Eye (tissue), 1 donor: Measurements from ENCODE around the gene MAN1A1.
A peak's percentile ranks its signal among the peaks of the same experiment; 100 is the strongest.
"Not testable (repeated sequence)": the region's sequence is repeated elsewhere in the genome, so short reads cannot be mapped to it uniquely, and the experiment has no call there.

Experiments used
- DNase-seq: peaks from one replicate; pipeline ENCODE4 v3.0.0-alpha.2; 2015

MAN1A1 gene

DNA sequence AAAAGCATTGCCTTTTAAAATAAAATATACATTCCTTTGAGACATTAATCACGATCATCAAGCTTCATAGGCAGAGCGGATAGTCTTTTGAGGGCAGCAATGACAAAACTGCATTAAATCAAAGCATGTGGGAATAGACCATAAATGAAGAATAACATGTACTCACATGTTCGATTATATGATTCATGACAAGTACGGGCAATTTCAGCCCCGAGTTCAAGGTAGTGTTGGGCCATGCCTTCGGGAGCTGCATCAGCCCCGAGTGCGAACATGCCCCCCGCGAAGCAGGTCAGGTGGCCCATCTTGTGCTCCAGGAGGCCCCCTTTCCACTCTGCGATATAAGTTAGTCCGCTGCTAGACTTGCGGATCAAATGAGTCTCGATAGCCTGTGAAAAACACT, 160.1 kb downstream of the MAN1A1 start:
- no peak for DNase-seq

DNA sequence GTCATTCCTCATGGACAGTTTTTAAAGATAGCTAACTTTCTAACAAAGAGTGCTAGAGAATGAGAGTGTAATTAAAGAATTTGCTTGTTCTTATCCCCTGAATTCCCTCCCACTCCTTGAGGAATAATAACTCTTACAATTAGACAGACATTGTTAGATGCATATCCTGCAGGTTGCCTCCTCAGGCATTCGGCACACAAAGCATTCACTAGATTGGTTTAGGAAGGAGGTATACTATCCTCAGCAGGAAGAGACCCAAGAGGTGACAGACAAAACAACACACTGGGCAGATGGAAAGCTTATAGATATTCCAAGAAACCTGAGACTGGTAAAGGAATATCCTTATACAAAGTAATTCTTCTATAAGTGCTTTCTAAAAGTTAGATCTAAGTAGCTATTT, 162.0 kb downstream of the MAN1A1 start:
- DNase-seq = no peak

DNA sequence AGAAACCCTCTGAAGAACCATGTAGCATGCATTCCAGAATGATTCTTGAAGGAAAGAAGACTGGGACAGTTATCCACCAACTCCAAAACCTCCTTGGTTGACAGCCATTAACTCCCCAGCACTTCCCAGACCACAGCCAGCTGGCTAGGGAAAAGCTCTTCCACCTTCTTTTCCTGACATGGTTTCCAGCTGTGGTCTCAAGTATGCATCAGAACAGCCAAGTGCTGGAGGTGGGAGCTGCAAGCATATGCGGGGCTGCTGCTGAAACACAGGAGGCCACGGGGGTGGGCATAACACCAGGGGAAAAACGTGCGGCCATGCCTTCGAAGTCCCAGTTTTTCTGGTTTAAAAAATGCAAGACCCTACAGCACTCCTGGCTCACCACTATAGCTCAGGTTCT, 163.1 kb downstream of the MAN1A1 start:
- no peak for DNase-seq

DNA sequence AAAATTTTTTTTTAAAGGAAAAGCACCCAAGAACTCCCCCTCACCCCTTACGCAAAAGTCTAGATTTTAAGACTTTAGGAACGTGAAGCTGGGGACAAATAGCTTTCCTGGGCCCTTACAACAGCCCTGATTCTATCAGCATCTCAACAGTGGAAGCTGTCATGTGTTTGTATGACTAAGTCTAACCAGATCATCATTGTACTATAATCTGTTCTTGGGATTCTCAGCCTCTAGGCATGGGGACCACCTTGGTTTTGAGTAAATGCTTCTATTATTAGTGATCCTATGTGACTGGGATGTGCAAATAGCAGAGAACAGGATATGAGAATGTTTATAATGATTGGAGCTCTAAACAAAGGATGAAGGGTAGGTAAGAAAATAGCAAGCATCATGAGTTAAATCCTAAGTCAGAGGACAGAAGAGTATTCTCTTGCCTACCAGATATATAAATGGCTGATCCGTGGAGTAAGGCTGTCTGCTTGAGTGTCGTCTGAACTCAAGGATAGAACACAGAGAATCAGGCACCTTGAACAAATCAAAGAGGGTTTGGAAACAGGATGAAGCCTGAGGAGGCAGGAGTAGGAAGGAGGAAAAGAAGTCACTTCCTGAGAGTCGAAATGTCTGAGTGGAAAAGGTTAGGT, 165.4 kb downstream of the MAN1A1 start:
- DNase-seq = no peak

DNA sequence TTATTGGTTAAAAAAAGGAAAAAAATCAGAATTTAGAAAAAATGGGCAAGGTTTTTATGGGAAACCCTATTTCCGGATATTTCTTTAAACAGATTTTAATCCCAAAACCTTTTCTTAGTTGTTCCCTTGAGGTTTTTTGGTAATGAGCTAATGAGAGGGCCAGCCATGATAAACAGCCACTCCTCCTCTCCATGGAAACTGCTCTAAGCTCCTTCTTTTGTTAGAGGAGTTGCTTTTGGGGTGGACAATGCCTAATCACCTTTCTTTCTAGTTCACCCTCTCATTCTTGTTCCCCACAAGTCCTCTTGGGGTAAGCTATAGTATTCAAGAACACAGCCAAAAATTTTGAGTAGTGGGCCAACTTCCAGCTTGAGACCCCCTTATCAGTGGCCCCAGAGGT, 166.1 kb downstream of the MAN1A1 start:
- no peak for DNase-seq

DNA sequence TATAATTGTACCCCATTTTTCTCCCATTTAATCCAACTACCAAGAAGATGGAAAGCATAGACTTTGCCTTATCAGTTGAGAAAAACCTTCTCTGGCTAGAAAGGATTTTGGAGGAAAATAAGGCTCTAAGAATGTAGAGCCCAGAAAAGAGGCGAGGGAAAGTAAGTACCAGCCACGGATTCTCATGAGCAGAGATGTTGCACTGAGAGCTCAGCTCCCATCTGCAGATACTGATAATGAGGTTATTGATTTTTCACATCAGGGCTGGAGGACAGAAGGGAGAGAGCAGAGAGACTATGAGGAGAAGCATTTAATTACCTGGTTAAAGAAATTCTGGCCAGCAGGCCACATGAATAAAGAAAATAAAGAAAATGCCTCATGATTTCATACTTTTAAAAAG, 166.7 kb downstream of the MAN1A1 start:
- peak; percentile 50 for DNase-seq

DNA sequence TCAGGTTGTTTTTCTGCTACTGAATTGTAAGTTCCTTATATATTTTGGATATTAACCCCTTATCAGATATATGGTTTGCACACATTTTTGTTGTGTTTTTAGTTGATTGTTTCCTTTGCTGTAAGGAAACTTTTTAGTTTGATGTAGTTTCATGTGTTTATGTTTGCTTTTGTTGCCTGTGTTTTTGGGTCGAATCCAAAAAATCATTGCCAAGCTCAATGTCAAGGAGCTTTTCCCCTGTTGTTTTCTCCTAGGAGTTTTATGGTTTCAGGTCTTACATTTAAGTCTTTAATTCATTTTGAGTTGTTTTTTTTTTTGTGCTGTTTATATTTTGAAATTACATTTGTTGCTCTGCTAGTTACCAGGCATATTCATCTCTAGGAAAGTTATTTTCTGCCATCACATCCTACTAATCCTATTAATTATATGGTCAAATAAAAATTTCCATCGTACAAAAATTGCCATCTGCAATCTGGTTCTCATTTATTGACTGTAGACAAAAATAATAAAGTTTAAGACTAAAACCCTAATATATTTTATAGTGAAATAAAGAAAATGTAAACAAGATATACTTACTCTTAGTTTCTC, 167.3 kb downstream of the MAN1A1 start:
- DNase-seq = no peak

DNA sequence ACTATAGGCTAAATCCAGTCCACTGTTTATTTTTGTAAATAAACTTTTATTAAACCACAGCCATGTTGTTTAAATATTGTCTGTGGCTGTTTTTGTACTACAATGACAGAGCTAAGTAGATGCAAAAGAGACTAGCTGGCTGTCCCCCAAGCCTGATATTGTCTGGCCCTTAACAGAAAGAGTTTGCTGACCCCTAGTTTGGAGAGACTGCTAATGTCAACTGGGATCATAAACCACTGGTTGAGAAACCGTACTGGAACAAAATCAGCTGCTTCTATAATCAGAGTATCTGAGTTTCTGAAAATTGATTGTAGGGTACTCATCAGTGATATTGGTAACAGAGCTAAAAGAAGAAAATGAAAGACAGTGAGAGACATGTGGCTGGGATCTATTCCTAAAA, 168.5 kb downstream of the MAN1A1 start:
- no peak for DNase-seq

DNA sequence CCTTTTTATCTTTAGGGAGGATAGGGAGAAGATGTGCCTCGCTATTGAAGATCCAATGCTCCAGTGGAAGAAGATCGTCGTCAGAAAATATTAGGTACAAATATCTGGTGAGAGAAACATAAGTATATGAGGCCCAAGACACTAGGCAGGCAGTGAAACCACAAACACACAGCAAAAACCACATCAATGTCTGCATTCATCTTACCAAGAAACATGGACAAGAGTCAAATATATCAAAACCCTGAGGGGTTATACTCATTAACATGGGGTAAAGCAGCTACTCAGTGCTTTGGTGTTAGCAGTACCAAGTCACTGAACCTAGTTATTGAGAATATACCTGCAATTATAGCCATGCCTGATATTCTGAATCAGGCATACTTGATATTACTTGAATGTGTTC, 169.7 kb downstream of the MAN1A1 start:
- DNase-seq = no peak

DNA sequence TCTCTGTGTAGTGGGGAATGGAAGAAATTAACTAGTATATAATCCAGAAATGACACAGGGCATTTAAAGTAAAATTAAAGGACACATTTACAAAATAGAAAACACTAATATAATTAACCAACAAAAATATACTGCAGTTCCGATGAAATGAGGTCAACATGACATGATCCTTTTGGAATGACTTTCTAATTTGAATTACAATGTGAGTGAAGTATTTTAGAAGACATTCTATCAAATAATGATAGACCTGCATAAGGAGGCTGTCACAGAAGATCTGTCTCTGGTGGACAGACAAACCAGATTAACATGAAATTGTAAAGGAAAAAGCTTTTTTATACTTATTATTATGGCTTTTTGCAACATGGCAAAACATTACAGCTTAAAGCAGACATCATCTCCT, 170.5 kb downstream of the MAN1A1 start:
- no peak for DNase-seq

DNA sequence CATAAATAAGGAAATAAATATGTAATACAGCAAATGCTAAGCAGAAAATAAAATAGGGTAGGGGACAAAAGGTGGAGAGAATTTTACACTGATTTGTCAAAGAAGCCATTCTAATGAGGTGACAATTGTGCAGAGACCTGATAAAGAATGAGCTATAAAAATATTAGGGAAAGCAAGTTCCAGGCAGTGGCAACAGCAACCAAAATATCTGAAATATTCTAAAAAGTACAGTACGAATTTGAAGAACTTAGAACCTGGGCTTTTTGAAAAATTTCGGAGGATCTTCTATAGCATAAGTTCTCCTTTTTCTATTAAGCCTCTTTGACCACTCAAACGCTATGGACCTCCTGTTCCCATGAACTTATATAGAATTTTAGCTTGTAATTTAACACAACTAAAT, 173.1 kb downstream of the MAN1A1 start:
- DNase-seq = no peak

DNA sequence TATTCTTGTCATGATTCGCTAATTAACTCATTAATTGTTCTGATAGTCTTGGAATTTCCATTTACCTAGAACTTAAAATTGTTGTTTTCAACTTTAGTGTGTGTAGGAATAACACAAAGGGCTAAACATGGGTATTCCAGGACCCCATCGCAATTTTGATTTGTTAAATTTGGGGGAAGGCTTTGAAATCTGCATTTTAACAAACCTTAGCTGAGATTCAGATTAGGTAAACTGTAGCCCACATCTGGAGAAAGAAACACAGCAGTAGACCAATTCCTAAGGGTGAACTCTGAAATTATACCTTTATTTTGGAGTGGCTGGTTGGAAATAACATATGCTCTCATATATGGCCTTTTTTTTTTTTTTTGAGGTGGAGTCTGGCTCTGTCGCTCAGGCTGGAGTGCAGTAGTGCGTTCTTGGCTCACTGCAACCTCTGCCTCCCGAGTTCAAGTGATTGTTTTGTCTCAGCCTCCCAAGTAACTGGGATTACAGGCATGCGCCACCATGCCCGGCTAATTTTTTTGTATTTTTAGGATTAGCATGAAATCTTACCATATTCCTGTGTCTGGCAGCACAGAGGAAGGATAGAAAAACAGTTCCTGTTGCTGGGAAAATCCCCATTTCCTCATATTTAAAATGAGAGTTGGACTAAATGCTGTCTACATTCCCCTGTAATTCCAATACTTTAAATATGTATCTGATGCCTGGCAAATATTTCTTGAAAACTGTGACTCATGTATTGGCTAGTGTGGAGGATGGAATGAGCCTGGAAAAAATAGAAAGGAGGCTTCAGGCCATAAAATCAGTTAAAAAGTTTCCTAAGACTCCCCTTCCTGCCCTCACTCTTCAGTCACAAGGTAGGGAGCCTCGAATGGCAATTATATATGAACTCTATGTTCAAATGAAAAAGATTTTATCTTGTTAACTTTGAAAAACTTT, 174.4 kb downstream of the MAN1A1 start:
- no peak for DNase-seq

DNA sequence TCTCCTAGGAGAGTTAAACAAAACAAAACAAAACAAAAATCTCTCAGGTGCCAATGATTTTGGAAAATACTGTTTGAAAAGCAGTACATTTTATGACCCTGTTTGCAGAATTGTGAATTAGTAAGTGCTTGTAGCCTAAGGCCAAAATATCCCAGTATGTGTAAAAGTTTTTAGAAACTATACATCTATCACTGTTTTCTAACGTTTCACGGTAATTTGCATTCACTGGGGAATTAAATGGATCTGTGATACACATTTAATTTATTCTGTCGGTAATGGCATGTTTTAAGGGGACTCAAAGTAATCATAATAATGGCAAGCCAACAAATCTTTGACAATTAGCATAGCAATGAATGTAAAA, 175.5 kb downstream of the MAN1A1 start:
- no peak for DNase-seq

DNA sequence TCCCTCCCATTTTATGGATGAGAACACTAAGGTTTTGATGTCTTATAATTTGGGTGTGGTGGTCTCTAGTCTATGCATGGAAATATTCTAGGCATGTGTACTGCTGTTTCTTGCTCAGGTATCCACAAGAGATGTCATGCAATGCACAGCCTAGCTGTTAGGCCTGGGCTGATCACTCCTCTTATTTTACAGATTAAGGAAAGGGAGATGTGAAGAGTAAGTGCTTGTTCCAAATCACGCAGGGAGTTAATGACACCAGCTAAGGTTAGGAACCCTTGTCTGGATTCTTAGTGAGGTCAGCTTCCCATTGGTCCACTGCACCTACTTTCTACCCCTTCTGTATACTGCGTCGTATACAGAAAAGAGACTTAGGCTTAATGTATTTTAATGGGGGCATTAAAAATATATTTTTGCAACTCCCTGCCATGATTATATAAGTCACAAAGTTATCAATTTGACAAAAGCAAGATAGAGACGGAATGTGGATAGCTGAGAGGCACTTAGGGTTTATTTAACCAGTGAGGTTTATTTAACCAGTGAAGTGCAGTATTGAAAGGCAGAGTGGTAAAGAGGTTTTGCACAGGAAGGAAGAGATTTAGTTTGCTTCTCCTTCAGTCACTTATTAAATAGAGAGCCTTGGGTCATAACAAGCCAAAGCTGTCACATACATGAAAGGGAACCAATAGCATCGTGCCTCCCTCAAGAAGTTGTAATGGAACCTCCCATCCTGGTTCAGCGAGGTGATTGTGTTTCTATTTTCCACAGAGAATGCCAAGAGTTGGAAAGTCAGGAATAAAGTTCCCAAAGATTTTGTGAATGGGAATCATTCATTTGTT, 176.1 kb downstream of the MAN1A1 start:
- DNase-seq = no peak

DNA sequence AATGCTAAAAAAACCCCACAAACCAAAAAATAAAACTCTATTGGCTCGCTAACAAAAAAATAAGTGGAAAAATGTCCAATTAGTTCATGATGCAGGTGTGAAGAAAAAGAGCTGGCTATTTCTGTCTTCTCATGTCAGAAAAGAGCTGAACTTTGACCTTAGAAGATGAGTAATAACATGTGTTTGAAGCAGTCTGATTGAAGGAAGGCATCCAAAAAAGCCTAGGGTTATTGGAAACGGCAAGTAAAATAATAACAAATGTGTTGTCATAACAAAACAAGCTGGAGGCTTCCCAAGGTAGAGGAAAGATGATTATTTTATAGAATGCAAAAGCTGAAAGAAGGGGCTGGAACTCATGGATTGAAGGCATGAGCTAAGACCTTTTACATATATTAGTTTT, 176.7 kb downstream of the MAN1A1 start:
- DNase-seq = peak; percentile 45

DNA sequence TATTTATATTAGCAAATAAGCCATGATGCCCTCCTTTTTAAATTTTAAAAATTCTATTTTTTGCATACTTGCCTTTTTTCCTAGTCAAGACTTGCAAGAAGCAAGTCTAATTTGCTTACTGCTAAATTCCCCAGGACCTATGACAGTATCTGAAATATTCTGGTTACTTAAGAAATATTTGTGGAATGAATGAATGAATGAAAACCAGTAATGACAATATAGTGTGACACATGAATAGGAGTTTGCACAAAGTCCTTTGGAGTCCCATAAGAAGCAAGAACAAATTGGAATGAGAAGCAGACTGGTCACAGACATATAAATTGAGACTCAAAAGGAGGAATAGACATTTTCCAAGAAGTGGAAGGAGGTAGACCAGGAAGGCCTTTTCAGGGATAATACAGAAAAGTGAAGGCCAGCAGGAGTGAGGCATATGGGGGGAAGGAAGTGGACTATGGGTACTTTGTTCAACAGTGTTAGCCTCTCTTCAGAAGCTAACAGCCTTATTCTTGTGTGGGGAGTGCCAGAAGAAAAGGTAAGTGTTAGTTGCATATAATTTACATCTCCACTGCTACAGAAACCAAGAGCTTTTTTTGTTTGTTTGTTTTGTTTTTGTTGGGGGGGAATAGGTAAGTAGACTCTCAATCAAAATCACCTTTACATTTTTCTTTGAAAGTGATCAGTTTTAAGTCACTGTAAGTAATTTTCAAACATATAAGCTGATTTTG, 177.5 kb downstream of the MAN1A1 start:
- no peak for DNase-seq

DNA sequence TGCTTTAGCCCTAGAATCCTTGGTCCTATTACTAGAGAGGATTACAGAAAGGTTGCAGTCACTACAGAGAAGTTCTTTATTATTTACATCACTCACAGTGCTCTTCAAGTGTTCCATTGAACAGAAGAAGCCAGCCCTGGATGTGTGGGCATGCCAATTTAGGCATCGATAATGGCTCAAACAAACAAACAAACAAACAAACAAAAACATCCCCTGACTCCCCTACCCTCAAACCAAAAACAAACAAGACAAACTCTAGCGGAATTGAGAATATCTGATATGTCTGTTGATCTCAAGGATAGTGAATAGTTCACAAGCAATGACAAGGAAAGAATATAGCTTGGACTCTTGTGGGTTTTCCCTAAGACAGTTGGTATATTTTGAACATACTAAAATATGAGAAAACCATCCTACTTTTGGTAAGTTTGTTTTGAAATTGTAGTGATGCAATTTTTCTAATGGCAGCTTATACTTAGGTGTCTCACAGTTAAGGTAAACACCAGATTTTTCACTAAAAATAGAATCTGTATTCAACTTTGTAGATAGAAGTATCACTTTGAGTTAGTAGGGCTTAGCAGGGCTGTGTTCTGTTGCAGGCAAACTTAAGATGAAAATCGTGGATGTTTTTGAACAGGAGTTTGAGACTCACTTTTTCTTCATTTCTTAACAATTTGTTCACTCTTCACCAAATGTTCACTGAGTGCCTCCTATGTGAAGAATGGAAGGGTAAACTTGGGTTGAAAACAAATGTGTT, 178.3 kb downstream of the MAN1A1 start:
- no peak for DNase-seq

DNA sequence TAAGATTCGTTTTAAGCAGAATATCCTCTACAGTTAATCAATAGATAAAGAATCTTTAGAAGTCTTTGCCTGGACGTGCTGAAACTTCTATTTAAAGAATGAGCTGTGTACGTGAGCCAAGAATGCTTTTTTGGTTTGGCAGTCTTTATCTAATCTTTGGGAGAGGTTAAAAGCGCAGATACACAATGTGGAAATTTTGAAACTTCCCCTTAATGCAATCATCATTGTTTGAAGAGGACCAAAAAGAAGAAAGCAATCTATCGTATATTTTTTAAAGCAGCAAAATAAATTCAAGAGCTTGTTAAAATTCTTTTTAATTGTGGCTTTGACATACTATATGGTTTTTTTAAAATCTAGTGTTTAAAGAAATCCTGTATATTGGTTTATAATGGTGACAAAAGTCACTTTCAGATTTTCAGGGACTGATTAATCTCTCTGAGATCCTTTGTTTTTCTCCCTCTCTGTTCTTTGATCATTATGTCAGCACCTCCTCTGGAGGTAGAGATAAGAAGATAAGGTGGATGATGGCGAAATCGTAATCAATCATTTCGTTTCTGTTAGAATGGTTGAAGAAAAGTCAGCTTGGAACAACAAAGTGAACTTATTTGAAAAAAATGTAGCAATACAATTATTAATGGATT, 179.0 kb downstream of the MAN1A1 start:
- DNase-seq = no peak

DNA sequence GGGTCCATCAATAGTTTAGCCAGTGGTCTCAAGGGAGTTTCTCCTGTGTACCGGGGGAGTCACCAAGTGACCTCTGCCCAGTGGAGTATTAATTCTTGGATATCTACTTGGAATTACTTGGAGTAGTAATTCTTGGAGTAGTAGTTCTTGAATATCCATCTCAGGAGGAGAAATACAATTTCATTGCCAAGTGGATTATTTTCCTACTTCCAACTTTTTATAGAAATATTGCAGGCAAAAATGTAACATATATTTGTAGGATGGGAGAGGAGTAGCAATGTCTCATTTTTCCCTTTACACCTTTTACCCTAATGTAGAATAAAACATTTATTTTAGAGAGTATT, 179.5 kb downstream of the MAN1A1 start:
- DNase-seq = no peak

DNA sequence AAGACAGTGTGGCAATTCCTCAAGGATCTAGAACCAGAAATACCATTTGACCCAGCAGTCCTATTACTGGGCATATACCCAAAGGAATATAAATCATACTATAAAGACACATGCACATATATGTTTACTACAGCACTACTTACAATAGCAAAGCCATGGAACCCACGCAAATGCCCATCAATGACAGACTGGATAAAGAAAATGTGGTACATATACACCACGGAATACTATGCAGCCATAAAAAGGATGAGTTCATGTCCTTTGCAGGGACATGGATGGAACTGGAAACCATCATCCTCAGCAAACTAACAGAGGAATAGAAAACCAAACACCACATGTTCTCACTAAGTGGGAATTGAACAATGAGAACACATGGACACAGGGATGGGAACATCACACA, 180.2 kb downstream of the MAN1A1 start:
- DNase-seq = not testable (repeated sequence)

DNA sequence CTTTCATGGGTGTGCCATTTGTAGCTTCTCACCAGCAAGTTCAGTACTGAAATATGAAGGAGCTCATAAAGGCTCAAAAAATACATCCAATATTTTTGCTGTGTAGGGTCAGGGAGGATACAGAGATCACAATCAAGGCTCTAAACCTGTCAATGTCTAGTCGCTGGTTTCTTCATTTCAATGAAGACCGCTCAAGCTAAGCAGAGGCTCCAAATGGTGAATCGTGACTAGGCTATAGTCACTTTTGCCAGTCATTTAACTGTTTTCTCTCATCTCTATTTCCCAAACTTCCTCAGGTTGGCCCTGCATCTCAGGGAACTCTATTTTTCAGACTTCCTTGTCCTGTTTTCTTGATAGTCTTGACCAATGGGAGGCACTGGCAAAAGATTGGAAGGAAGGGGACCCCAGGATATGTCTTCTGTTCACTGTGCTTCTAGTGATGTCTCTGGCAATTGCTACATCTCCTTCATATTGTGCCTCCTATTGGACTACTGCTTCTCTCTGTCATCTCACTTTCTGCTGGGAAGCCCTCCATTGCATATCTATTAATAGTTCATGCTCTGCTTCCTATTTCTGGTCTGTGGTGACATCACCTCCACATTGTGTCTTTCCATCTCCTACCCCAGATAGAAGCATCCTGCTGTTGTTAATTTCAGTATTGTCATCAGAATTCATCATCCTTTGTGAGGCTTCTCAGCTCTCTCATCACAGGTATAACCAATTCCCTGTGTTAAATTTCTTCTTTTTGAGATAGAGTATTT, 183.4 kb downstream of the MAN1A1 start:
- DNase-seq = no peak
